Measurements from ENCODE around the gene SULF2. TPM values are rescaled to one million over a fixed set of nuclear protein-coding genes. Genes with fewer than 3 reads are reported as not detected.

The SULF2 gene
- total and polyA plus RNA-seq, 2 of the 4 experiments (the other 2 are of a cell fraction) = 0.54 to 0.77 TPM

DNA sequence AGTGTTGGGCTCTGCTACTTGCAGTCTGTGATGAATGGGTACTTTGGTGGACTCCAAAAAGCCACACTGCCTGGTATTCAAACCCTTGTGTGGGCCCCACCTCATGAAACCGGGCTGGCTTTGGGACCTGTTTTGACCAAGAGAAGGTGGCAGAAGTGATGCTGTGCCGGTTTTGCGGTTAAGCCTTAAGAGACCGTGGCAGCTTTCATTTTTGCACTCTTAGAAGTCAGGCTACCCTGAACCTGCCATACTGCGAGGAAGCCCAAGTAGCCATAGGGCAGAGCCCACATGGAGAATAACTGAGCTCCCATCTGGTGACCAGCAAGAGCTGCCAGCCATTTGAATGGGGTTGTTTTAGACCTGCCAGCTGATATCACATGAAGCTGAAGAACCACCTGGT lies 10.2 kb downstream of the SULF2 start:
- ATAC-seq (ENCODE audit: low read depth) = no peak
- no peak for DNase-seq
- ChIA-PET POLR2A (ENCODE audit: unreplicated experiment) (no interaction called here), CTCF (no interaction called here)
- Histone ChIP-seq H3K27ac (ENCODE audit: insufficient read depth, low read length) (no peak overlapping the region), H3K79me1 (ENCODE audit: low read depth in 1 of 2, low read length in 2 of 2) (no peaks in the 10 kb centered on the region), H2BK5ac (ENCODE audit: low read depth, low read length, poor library complexity, severe bottlenecking) (no peak overlapping the region), H2AFZ (replicated peaks; ENCODE audit: low read length, poor library complexity) (no peak overlapping the region), H3K4me3 (ENCODE audit: insufficient read depth, low read depth, low read length) (no peak overlapping the region), H3K36me3 (ENCODE audit: control insufficient read depth, insufficient read depth, low read length) (no peaks in the 10 kb centered on the region), H3K18ac (ENCODE audit: low read depth, low read length) (no peak overlapping the region), H2AK5ac (ENCODE audit: low read depth, low read length) (no peak overlapping the region), H2BK20ac (ENCODE audit: low read depth, low read length) (no peak overlapping the region), H2BK120ac (ENCODE audit: low read depth, low read length) (no peak overlapping the region), H3K56ac (ENCODE audit: extremely low read depth, insufficient read depth, low read length) (no peak overlapping the region), H2AK9ac (replicated peaks; ENCODE audit: low read depth, low read length, poor library complexity) (no peak overlapping the region), H4K20me1 (ENCODE audit: insufficient read depth, low read length) (no peaks in the 10 kb centered on the region), H3K9ac (ENCODE audit: low read depth, low read length) (no peak overlapping the region), H4K5ac (ENCODE audit: low read depth, low read length) (no peak overlapping the region), H3K23ac (ENCODE audit: low read depth, low read length) (no peak overlapping the region), H3K9me1 (ENCODE audit: insufficient read depth, low read length) (no peaks in the 10 kb centered on the region), H3K9me3 (ENCODE audit: control insufficient read depth, insufficient read depth, low read length) (peaks cover 15% of the 10 kb centered on the region; the same call in 1 of the 2 replicates), H4K91ac (ENCODE audit: insufficient read depth, low read depth, low read length) (no peak overlapping the region), H3K4me2 (ENCODE audit: low read depth, low read length) (no peak overlapping the region), H3K14ac (replicated peaks; ENCODE audit: low read depth, low read length) (no peak overlapping the region), H3K4me1 (ENCODE audit: control insufficient read depth, insufficient read depth, low read length) (no peaks in the 10 kb centered on the region), H4K8ac (ENCODE audit: low read depth in 2 of 2, low read length in 2 of 2) (no peak overlapping the region), H3K4ac (ENCODE audit: low read depth, low read length) (no peak overlapping the region), H3K27me3 (ENCODE audit: control insufficient read depth, insufficient read depth, low read length) (peaks cover 2% of the 10 kb centered on the region; the same call in 1 of the 2 replicates), H2BK15ac (ENCODE audit: low read depth, low read length) (no peak overlapping the region)
- intact Hi-C loops (cut with micrococcal nuclease) (no loop called here), in situ Hi-C loops (cut with MboI; ENCODE audit: low sequenced_read_pairs) (no loop called here), dilution Hi-C loops (cut with HindIII; ENCODE audit: low sequenced_read_pairs, unreplicated experiment) (no loop called here)
- WGBS, 2 experiments (ENCODE audit: extremely low coverage in 2 of 2, insufficient read length in 1 of 2) = 89% methylated on average over 3 of the region's 5 CpGs; no CpG with 5 or more reads in 1 of the 2 experiments
- no peak for TF ChIP-seq RFX5 (IDR thresholded peaks at IDR 0.05; ENCODE audit: low read depth, low read length)
- TF ChIP-seq NFE2L2 (IDR thresholded peaks at IDR 0.05; ENCODE audit: low read depth, low read length) = no peak
- no peak for TF ChIP-seq POLR2A (IDR thresholded peaks at IDR 0.05; ENCODE audit: low read depth, low read length)
- TF ChIP-seq BHLHE40 (IDR thresholded peaks at IDR 0.05; ENCODE audit: low read depth, low read length) = no peak
- no peak for TF ChIP-seq CHD1 (IDR thresholded peaks at IDR 0.05; ENCODE audit: low read depth, low read length)
- TF ChIP-seq, protein P1, sequence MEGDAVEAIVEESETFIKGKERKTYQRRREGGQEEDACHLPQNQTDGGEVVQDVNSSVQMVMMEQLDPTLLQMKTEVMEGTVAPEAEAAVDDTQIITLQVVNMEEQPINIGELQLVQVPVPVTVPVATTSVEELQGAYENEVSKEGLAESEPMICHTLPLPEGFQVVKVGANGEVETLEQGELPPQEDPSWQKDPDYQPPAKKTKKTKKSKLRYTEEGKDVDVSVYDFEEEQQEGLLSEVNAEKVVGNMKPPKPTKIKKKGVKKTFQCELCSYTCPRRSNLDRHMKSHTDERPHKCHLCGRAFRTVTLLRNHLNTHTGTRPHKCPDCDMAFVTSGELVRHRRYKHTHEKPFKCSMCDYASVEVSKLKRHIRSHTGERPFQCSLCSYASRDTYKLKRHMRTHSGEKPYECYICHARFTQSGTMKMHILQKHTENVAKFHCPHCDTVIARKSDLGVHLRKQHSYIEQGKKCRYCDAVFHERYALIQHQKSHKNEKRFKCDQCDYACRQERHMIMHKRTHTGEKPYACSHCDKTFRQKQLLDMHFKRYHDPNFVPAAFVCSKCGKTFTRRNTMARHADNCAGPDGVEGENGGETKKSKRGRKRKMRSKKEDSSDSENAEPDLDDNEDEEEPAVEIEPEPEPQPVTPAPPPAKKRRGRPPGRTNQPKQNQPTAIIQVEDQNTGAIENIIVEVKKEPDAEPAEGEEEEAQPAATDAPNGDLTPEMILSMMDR (conservative IDR thresholded peaks at IDR 0.05; ENCODE audit: low read depth, low read length) = no peak
- TF ChIP-seq MXI1 (IDR thresholded peaks at IDR 0.05; ENCODE audit: borderline replicate concordance, low read depth, low read length) = no peak
- no peak for TF ChIP-seq MAFK (IDR thresholded peaks at IDR 0.05; ENCODE audit: low read depth, low read length)
- no peak for TF ChIP-seq MAZ (IDR thresholded peaks at IDR 0.05; ENCODE audit: borderline replicate concordance, low read depth, low read length)
- no peak for TF ChIP-seq FOS (IDR thresholded peaks at IDR 0.05; ENCODE audit: low read depth, low read length)
- TF ChIP-seq RAD21 (IDR thresholded peaks at IDR 0.05; ENCODE audit: low read length) = no peak
- TF ChIP-seq RCOR1 (IDR thresholded peaks at IDR 0.05; ENCODE audit: insufficient replicate concordance, low read length) = no peak
- TF ChIP-seq SMC3 (IDR thresholded peaks at IDR 0.05; ENCODE audit: low read depth, low read length) = no peak
- TF ChIP-seq, protein P2, sequence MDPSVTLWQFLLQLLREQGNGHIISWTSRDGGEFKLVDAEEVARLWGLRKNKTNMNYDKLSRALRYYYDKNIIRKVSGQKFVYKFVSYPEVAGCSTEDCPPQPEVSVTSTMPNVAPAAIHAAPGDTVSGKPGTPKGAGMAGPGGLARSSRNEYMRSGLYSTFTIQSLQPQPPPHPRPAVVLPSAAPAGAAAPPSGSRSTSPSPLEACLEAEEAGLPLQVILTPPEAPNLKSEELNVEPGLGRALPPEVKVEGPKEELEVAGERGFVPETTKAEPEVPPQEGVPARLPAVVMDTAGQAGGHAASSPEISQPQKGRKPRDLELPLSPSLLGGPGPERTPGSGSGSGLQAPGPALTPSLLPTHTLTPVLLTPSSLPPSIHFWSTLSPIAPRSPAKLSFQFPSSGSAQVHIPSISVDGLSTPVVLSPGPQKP (IDR thresholded peaks at IDR 0.05; ENCODE audit: borderline replicate concordance, low read depth, low read length) = no peak
- TF ChIP-seq, protein P3, sequence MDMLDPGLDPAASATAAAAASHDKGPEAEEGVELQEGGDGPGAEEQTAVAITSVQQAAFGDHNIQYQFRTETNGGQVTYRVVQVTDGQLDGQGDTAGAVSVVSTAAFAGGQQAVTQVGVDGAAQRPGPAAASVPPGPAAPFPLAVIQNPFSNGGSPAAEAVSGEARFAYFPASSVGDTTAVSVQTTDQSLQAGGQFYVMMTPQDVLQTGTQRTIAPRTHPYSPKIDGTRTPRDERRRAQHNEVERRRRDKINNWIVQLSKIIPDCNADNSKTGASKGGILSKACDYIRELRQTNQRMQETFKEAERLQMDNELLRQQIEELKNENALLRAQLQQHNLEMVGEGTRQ (IDR thresholded peaks at IDR 0.05; ENCODE audit: low read depth, low read length) = no peak
- no peak for TF ChIP-seq CEBPB (IDR thresholded peaks at IDR 0.05; ENCODE audit: low read depth, low read length)
- BruUV-seq (replicated peaks) = no TSS peak

Data from IMR-90 (cell line).